HG03159 (cell line): ENCODE results near the gene VSIG10L.
A peak's percentile ranks its signal among the peaks of the same experiment; 100 is the strongest.

Experiments
- ATAC-seq: cut with Tn5 transposase; IDR thresholded peaks from one replicate; pipeline ENCODE4 v1.9.1; 2021; ENCODE audit warnings: mild to moderate bottlenecking, moderate library complexity; ENCODE audit not compliant: unreplicated experiment

VSIG10L gene

DNA sequence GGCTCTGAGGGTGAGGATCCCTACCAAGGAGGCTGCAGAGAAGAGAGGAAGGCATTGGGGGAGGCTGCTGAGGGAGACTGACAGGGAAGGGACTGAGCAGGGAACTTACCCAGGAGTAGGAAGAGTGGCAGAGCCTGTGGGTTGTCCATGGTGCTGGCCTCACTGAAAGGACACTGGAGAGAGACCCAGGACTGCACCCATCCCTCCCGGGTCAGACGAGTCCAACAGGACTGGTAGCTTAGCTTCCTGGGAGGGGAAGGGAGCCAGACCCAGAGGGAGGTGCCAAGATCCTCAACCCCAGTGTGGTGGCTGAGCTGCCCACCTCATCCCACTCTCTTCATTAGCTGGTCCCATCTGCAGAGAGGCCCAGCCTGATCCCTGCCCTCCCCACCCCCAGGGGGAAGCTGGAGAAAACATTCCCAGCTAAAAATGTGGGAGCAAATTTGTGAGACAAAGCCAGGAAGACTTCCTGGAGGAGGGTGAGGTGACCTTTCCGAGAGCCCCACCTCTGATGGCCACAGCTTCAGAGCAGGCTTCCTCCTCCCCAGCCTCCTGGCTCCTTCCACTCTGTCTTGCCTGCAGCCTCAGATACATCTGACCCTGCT is at the start of gene VSIG10L:
VSIG10L (minus strand) TSS at position 164 of the 605 bp plus-strand sequence; CDS start at position 149, 15 bp downstream.
- no peak for ATAC-seq

- ATAC-seq, result no peak
Measured at GRCh38 chr19:51391073-51391611, 49.2 kb upstream of the VSIG10L start.

DNA sequence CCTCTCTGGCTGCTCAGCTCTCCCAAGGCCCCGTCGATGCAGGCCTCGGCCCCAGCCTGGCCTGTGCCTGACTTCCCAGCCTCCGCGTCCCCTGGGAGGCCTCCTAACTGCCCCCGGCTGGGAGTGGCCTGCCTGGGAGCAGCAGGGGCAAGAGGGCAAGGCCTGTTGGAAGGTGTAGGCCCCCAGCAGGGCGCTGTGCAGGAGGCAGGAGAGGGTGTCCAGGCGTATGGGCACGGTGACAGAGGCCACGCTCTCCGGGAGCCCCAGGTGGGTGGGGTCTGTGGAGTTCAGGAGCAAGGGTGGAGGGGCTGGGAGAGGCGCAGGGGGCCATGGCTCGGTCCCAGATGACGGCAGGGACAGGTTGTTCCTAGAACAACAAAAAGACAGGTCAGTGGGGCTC is 47.2 kb upstream of the VSIG10L start:
- ATAC-seq, result no peak

DNA sequence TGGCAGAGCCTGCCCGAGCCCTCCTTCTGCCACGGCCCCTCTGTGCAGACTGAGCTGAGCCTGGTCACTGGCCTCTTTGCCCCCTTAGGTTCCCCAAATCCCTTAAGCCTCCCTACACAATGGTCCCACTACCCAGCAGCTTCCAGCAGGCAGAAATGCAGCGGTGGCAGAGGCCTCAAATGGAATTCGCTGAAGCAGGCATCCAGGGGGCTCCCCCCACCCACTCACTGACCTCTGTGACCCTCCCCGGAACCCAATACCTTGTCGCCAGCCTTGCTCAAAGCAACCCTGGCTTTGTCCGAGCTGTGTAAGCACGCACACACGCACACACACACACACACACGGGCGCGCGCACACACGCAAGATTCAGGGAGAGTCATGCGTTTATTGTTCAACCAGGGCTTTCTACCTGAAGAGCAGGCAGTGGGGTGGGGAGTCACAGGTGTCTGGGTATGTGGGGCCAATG is 46.0 kb upstream of the VSIG10L start, which contains the start of gene LIM2:
LIM2 (minus strand) TSS at position 51 of the 466 bp plus-strand sequence. CDS start 531 bp downstream, outside the sequence.
- ATAC-seq, result no peak

- no peak for ATAC-seq
Measured at GRCh38 chr19:51386882-51387520, 45.1 kb upstream of the VSIG10L start.

GRCh38 chr19:51382004-51382403 is 40.1 kb upstream of the VSIG10L start:
- ATAC-seq, result no peak

DNA sequence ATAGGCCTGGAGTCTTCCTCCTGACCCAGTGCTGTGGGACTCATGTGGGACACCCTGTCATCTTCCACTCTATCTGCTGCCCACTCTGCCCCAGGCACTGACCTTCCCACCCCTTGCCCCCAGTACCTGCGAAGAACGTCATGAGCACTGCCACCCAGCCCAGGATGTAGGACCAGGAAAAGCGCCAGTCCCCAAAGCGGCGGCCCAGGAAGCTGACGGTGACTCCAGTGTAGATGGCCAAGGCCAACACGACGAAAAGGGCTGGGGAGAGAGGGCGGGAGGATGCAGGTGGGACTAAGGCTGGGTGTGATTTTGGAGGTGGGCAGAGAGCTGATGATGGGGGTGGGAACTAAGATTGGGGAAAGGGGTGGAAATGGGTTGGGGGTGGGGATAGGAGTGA is 38.4 kb upstream of the VSIG10L start:
- no peak for ATAC-seq

DNA sequence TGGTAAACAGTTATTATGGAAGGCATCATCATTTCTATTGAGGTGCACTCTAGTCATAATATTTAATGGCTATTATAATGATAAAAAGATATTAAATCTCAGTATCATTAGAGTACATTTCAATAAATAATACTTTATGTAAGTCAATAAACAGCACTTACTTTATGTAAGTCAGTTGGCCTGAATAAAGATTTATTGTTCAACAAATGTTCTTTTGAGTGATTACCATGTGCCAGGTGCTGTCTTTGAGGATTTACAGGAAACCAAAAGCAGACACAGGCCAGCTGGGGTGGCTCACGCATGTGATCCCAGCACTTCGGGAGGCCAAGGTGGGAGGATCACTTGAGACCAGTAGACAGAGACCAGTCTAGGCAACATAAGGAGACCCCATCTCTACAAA is 35.5 kb upstream of the VSIG10L start:
- no peak for ATAC-seq

DNA sequence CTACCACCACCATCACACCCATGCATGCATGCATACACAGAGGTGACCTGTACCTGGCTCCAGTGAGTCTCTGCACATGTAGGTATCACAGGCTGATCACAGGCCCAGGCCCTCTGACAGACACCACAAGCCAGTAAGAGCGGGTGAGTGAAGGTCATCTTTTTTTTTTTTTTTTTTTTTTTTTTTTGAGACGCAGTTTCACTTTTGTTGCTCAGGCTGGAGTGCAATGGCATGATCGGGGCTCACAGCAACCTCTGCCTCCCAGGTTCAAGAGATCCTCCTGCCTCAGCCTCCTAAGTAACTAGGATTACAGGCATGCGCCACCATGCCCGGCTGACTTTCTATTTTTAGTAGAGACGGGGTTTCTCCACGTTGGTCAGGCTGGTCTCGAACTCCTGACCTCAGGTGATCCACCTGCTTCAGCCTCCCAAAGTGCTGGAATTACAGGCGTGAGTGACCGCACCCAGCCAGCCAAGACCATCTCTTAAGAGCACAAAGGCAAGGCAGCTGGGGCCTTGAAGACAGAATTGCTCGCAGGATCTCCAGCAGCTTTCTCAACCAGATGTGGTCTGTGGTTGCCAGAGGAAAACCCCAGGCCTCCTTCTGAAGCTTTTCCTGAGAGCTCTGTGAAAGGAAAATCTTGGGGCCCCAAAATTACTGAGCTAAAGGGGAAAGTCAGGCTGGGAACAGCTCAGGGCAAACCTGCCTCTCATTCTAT is 33.7 kb upstream of the VSIG10L start:
- no peak for ATAC-seq

GRCh38 chr19:51372649-51373504 is 30.9 kb upstream of the VSIG10L start, which contains the start of gene NKG7:
Gene NKG7, minus strand, starts transcription at chr19:51372654. Its CDS starts 119 bp downstream, at chr19:51372535.
- ATAC-seq, result no peak

DNA sequence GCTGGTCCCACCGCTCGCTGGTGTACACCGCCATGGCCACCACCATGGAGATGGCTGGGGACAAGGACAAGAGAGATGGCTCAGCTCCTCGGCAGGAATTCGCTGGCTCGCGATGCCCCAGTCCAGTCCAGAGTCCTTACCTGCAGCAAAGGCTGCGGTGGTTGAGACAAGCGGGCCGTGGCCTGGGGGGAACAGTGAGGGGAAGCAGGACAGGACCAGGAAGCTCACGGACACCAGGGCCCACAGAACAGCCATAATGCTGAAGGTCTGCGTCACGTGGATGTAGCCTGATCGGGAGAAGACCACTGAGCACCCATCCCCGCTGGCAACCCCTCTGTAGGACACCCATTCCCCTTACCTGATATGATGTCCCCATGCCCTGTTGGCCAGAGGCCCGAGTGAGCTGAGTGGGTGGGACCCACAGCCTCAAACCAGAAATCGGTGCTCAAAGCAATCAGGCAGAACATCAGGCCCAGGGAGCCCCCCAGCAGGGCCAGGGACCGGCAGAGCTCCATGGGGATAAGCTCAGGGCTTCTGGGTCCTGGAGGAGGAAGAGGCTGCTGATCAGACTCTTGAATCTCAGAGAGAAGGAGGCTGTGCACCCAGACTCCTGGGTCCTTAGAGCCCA is 30.2 kb upstream of the VSIG10L start:
- ATAC-seq, result no peak

- no peak for ATAC-seq
Measured at GRCh38 chr19:51371186-51371690, 29.3 kb upstream of the VSIG10L start.

GRCh38 chr19:51370230-51370629 is 28.3 kb upstream of the VSIG10L start:
- ATAC-seq, result no peak

DNA sequence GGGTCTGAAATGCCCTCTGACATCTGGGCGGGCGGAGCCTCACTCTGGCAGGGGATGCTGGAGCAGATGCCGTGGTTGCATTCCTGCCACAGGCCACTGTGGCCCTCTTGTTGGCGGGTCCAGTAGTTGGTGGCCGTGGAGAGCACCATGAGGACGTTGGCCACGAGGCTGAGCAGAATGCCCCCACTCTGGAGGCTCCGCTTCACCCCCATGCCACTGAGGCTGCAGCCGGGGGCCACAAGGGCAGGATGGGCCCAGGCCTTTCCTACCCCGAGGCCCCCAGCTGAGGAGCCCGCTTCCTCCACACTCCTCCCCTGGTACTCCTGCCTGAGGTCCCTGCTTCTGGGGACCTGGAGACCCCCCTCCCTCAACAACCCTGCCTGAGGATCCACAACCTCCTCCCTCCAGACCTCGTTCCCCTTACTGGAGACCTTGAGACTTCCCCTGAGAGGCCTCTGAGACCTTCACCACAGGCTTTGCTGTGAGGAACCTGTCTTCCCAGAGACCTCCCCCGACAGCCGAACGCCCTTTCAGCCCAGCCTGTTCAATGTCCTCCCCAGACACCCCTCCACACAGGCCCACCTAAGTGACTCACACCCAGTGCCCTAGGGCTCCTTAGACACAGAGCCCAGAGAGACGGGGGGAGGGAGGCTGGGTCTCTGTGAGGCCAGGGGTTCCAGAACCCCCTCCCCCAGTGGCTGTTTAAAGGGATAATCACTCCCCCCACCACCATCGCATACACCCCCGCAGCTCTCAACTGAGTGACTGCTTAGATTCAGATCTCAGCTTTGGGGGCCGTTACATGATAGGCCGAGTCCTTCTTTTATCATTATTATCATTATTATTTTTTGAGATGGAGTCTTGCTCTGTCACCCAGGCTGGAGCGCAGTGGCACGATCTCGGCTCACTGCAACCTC is 26.7 kb upstream of the VSIG10L start, which contains the start of gene CLDND2:
CLDND2 (minus strand) TSS at position 638 of the 917 bp plus-strand sequence; CDS start at position 212, 426 bp downstream.
- ATAC-seq, result no peak

DNA sequence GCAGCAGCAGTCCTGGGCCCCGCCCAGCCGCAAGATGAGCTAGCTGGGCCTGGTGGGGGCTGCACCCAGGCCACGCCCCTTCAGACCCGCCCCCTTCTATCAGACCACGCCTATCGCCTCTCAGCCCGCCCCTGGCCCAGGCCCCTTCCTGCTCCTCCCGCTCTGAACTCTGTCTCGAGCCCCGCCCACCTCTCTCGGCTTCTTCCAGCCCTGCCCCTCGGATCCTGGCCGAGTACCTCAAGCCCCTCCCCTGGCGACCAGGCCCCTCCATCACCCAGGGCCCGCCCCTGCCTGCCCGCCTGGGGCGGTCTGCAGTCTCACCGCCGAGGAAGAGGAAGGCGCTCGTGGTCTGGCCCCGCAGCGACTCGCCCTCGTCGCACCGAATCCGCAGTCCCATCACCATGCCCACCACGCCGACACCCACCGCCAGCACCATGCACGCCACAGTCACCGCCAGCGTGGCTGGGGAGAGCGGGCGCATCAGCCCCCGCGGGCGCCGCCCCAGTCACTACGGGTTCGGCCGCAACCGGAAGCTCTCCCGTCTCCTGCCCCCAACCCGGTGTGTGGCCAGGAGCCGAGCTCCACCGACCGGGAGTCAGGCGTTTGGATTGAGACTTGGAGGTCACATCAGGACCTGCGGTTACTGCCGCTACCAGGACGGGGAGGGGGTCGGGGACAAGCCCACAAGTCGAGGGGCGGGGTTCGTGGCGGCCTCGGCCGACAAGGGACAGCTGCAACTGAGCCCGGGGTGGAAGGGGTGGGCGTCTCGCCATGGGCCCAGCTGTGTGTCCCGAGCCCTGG is 25.8 kb upstream of the VSIG10L start:
- peak; percentile 68 for ATAC-seq

- peak; percentile 10 for ATAC-seq
Measured at GRCh38 chr19:51367255-51367564, 25.3 kb upstream of the VSIG10L start.

DNA sequence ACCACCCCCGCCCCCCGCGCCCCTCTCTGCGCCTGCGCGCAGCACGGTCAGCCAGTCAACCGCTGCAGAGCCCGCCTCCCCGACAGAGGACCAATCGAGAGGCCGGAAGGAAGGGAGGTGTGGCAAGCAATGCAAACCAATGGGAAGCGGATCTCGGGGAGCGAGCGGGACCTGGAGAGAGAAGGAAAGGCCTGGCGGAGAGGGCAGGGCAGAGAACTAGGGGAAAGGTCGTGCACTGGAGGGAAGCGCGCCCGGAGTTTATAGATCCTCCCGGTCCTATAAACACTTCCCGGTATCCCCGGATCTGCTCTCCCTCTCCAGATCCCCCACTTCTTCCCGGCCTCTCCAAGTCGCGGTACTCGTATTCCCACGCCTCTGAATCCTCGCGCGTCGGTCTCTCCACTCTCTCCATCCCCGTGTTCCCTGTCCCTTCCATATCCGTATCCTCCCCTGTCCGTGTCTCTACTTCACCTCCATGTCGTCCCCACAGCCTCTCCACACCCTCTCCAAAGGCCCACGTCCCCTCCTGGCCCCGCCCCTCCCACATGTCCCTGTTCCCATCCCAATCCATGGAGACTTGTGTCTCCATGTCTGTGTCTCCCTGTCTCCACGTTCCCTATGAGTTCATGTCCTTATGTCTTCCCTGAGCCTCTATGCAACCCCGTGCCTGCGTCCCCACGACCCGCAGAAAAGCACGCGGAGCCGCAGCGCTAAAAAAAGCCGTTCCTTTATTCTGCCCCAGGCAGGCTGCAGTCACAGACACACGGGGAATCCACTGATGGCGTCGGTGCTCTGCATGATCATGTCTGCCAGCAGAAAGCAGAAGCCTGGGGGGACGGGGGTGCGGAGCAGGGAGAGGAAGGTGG is 24.7 kb upstream of the VSIG10L start:
- peak; percentile 43 for ATAC-seq
